ENCODE measurements around the gene POLRMT.
A peak's percentile ranks its signal among the peaks of the same experiment; 100 is the strongest.

The POLRMT gene

GRCh38 chr19:584240-585001, 48.9 kb downstream of the POLRMT start (continued):
- 0 out of 2 replicates have a peak, but pooled peaks have one; percentile 25 for TF ChIP-seq KLF17 (tag by site-specific recombination; IDR thresholded peaks at IDR 0.05)
- TF ChIP-seq ZNF610 (tag by site-specific recombination; IDR thresholded peaks at IDR 0.05; ENCODE audit: borderline replicate concordance) = no peak
- no peak for TF ChIP-seq ZSCAN5A (tag by site-specific recombination; IDR thresholded peaks at IDR 0.05)
- TF ChIP-seq MZF1 (tag by site-specific recombination; IDR thresholded peaks at IDR 0.05; ENCODE audit: borderline replicate concordance) = no peak
- TF ChIP-seq CTCF (tag by site-specific recombination; IDR thresholded peaks at IDR 0.05) = peak; percentile 93
- TF ChIP-seq ZNF629 (tag by site-specific recombination; IDR thresholded peaks at IDR 0.05) = 0 out of 2 replicates have a peak, but pooled peaks have one; percentile 14
- peak; percentile 61; the same call in 1 of the 2 replicates for TF ChIP-seq KLF16 (tag by site-specific recombination; IDR thresholded peaks at IDR 0.05)
- peak; percentile 84 for TF ChIP-seq ZFHX2 (tag by site-specific recombination; conservative IDR thresholded peaks at IDR 0.05)
- TF ChIP-seq ZNF510 (tag by site-specific recombination; IDR thresholded peaks at IDR 0.05; ENCODE audit: insufficient replicate concordance) = no peak
- TF ChIP-seq ZNF416 (tag by site-specific recombination; IDR thresholded peaks at IDR 0.05) = no peak
- TF ChIP-seq PRDM4 (tag by site-specific recombination; IDR thresholded peaks at IDR 0.05) = 0 out of 2 replicates have a peak, but pooled peaks have one; percentile 13
- TF ChIP-seq ZBTB1 (tag by site-specific recombination; IDR thresholded peaks at IDR 0.05) = no peak
- TF ChIP-seq ZBTB48 (tag by site-specific recombination; IDR thresholded peaks at IDR 0.05) = peak; percentile 74
- TF ChIP-seq PATZ1 (tag by site-specific recombination; IDR thresholded peaks at IDR 0.05) = peak; percentile 95
- TF ChIP-seq ZNF19 (tag by site-specific recombination; IDR thresholded peaks at IDR 0.05; ENCODE audit: low read depth) = no peak
- TF ChIP-seq PBX3 (CRISPR knock-in tag; IDR thresholded peaks at IDR 0.05) = 0 out of 2 replicates have a peak, but pooled peaks have one; percentile 45
- no peak for TF ChIP-seq PRDM10 (tag by site-specific recombination; IDR thresholded peaks at IDR 0.05)
- no peak for TF ChIP-seq IKZF3 (tag by site-specific recombination; IDR thresholded peaks at IDR 0.05)
- no peak for TF ChIP-seq ZNF513 (tag by site-specific recombination; IDR thresholded peaks at IDR 0.05)
- peak; percentile 93 for TF ChIP-seq ZNF2 (tag by site-specific recombination; IDR thresholded peaks at IDR 0.05)
- 0 out of 2 replicates have a peak, but pooled peaks have one; percentile 41 for TF ChIP-seq ZNF600 (tag by site-specific recombination; IDR thresholded peaks at IDR 0.05)
- TF ChIP-seq ZFP37 (tag by site-specific recombination; IDR thresholded peaks at IDR 0.05) = no peak
- no peak for TF ChIP-seq MEIS1 (CRISPR knock-in tag; IDR thresholded peaks at IDR 0.05; ENCODE audit: borderline replicate concordance)
